H1 (cell line): ENCODE measurements around the gene PDLIM4. TPM values are rescaled to one million over a fixed set of nuclear protein-coding genes. Genes with fewer than 3 reads are reported as not detected.

ENCODE experiments used
- BCL11A ChIP-seq, 2 experiments: IDR thresholded peaks; one replicate each; pipeline ENCODE4 v1.6.1; 2011; ENCODE audit warnings: low read depth in 2 of 2, low read length in 2 of 2, mild to moderate bottlenecking in 2 of 2
- CHD7 ChIP-seq: fragments of 300-600 bp; sonication (generic); IDR thresholded peaks from 2 replicates; pipeline ENCODE4 v1.7.1; 2012; ENCODE audit warnings: low read length, moderate library complexity, mild to moderate bottlenecking, inconsistent platforms; ENCODE audit not compliant: insufficient replicate concordance
- SRF ChIP-seq: IDR thresholded peaks from 2 replicates; pipeline ENCODE4 v1.6.1; 2011; ENCODE audit warnings: mild to moderate bottlenecking, low read depth, low read length, moderate library complexity
- TAF1 ChIP-seq: IDR thresholded peaks from 2 replicates; pipeline ENCODE4 v1.6.1; 2011; ENCODE audit warnings: mild to moderate bottlenecking, low read depth, low read length
- YY1 ChIP-seq: IDR thresholded peaks from 2 replicates; pipeline ENCODE4 v1.6.1; 2011; ENCODE audit warnings: low read depth, mild to moderate bottlenecking, low read length
- polyA plus RNA-seq, 7 experiments: library from polyadenylated mRNA; depleted of rRNA in 3 of 7; stranded (reverse) in 5 of 7; unstranded in 2 of 7; fragments of >200 nt in 5 of 7; fragments of 200-250 nt in 2 of 7; gene quantifications; 1 replicate in 5 of 7; 2 replicates in 1 of 7; 4 replicates in 1 of 7; pipeline versions ENCODE4 v1.2.1 to v1.2.3, GENCODE V29; 2011 to 2013; ENCODE audit warnings: missing spikeins in 2 of 7, mixed read lengths in 2 of 7
- total RNA-seq: library from RNA; stranded (reverse); fragmentation: NEBNext Ultra II Directional; extraction: Animal tissue kit (Norgen Biotek cat#: 25700); gene quantifications from 2 replicates; pipeline ENCODE4 v1.2.1, GENCODE V29; 2021

PDLIM4 gene
- total and polyA plus RNA-seq, 2 of the 8 experiments (the other 6 are each of a cell fraction or from before 2014, with no cell fraction given) = 10.7 to 29.1 TPM

GRCh38 chr5:132223861-132224260 is 33.6 kb upstream of the PDLIM4 start (continued):
- TF ChIP-seq CHD7 (no peak), TAF1 (no peak), BCL11A (IDR thresholded peaks at IDR 0.05; ENCODE audit: low read depth in 2 of 2, low read length in 2 of 2) (no peak), YY1 (no peak), SRF (no peak)
- TF ChIP-seq, all 59 proteins: peak for 0
